HEK293 (cell line): ENCODE results near the gene SYTL5.

Experiments
- BCL11B ChIP-seq: fragments of 450-650 bp; formaldehyde crosslinking; IDR thresholded peaks from 2 replicates; pipeline ENCODE4 v1.5.1; 2016; ENCODE audit warnings: low read depth, missing biosample characterization, missing genetic modification characterization
- GFI1B ChIP-seq: fragments of 450-650 bp; formaldehyde crosslinking; IDR thresholded peaks from 2 replicates; pipeline ENCODE4 v1.5.1; 2016; ENCODE audit warnings: missing biosample characterization, missing genetic modification characterization
- GLIS1 ChIP-seq: fragments of 450-650 bp; formaldehyde crosslinking; IDR thresholded peaks from 2 replicates; pipeline ENCODE4 v1.5.1; 2016; ENCODE audit warnings: missing biosample characterization, missing genetic modification characterization
- KLF10 ChIP-seq: fragments of 450-650 bp; IDR thresholded peaks from 2 replicates; pipeline ENCODE4 v1.5.1; 2018; ENCODE audit warnings: missing biosample characterization, mild to moderate bottlenecking, missing genetic modification characterization
- KLF8 ChIP-seq: fragments of 450-650 bp; formaldehyde crosslinking; IDR thresholded peaks from 2 replicates; pipeline ENCODE4 v1.5.1; 2016; ENCODE audit warnings: missing biosample characterization, missing genetic modification characterization
- RBAK ChIP-seq: fragments of 450-650 bp; formaldehyde crosslinking; IDR thresholded peaks from 2 replicates; pipeline ENCODE4 v1.5.1; 2016; ENCODE audit warnings: missing biosample characterization, missing genetic modification characterization
- REST ChIP-seq: fragments of 450-650 bp; formaldehyde crosslinking; IDR thresholded peaks from 2 replicates; pipeline ENCODE4 v1.5.1; 2016; ENCODE audit warnings: missing biosample characterization, missing genetic modification characterization
- SETDB1 ChIP-seq: IDR thresholded peaks from one replicate; pipeline ENCODE4 v1.6.1; 2017; ENCODE audit warnings: mild to moderate bottlenecking, low read length, moderate library complexity, mixed read lengths; ENCODE audit not compliant: insufficient read length
- SP7 ChIP-seq: fragments of 450-650 bp; formaldehyde crosslinking; IDR thresholded peaks from 2 replicates; pipeline ENCODE4 v1.5.1; 2016; ENCODE audit warnings: missing biosample characterization, missing genetic modification characterization
- TSHZ1 ChIP-seq: fragments of 450-650 bp; formaldehyde crosslinking; IDR thresholded peaks from 2 replicates; pipeline ENCODE4 v1.5.1; 2016; ENCODE audit warnings: missing biosample characterization, missing genetic modification characterization, borderline replicate concordance
- ZBTB21 ChIP-seq: fragments of 450-650 bp; formaldehyde crosslinking; IDR thresholded peaks from 2 replicates; pipeline ENCODE4 v1.5.1; 2017; ENCODE audit warnings: missing biosample characterization, missing genetic modification characterization
- ZFP3 ChIP-seq: fragments of 450-650 bp; formaldehyde crosslinking; IDR thresholded peaks from 2 replicates; pipeline ENCODE4 v1.5.1; 2016; ENCODE audit warnings: low read depth, missing biosample characterization, missing genetic modification characterization
- ZNF121 ChIP-seq: fragments of 450-650 bp; formaldehyde crosslinking; IDR thresholded peaks from 2 replicates; pipeline ENCODE4 v1.5.1; 2016; ENCODE audit warnings: missing biosample characterization, missing genetic modification characterization
- ZNF132 ChIP-seq: fragments of 450-650 bp; formaldehyde crosslinking; IDR thresholded peaks from 2 replicates; pipeline ENCODE4 v1.5.1; 2017; ENCODE audit warnings: missing biosample characterization, missing genetic modification characterization, borderline replicate concordance
- ZNF133 ChIP-seq: fragments of 450-650 bp; formaldehyde crosslinking; IDR thresholded peaks from 2 replicates; pipeline ENCODE4 v1.5.1; 2016; ENCODE audit warnings: missing biosample characterization, missing genetic modification characterization
- ZNF146 ChIP-seq: fragments of 450-650 bp; formaldehyde crosslinking; IDR thresholded peaks from 2 replicates; pipeline ENCODE4 v1.5.1; 2016; ENCODE audit warnings: missing biosample characterization, missing genetic modification characterization
- ZNF157 ChIP-seq: fragments of 450-650 bp; formaldehyde crosslinking; IDR thresholded peaks from 2 replicates; pipeline ENCODE4 v1.5.1; 2016; ENCODE audit warnings: missing biosample characterization, missing genetic modification characterization
- ZNF221 ChIP-seq: fragments of 450-650 bp; formaldehyde crosslinking; IDR thresholded peaks from 2 replicates; pipeline ENCODE4 v1.5.1; 2017; ENCODE audit warnings: missing biosample characterization, missing genetic modification characterization, borderline replicate concordance
- ZNF366 ChIP-seq: fragments of 450-650 bp; formaldehyde crosslinking; conservative IDR thresholded peaks from 2 replicates; pipeline ENCODE4 v1.5.1; 2016; ENCODE audit warnings: missing biosample characterization, missing genetic modification characterization
- ZNF488 ChIP-seq: fragments of 450-650 bp; formaldehyde crosslinking; IDR thresholded peaks from 2 replicates; pipeline ENCODE4 v1.5.1; 2016; ENCODE audit warnings: missing biosample characterization, missing genetic modification characterization
- ZNF548 ChIP-seq: fragments of 450-650 bp; formaldehyde crosslinking; IDR thresholded peaks from 2 replicates; pipeline ENCODE4 v1.5.1; 2016; ENCODE audit warnings: missing biosample characterization, missing genetic modification characterization
- ZNF560 ChIP-seq: fragments of 450-650 bp; formaldehyde crosslinking; IDR thresholded peaks from 2 replicates; pipeline ENCODE4 v1.5.1; 2017; ENCODE audit warnings: missing biosample characterization, missing genetic modification characterization, borderline replicate concordance
- ZNF626 ChIP-seq: fragments of 450-650 bp; sonication (Bioruptor Pico); formaldehyde crosslinking; IDR thresholded peaks from 2 replicates; pipeline ENCODE4 v1.5.1; 2018; ENCODE audit warnings: missing biosample characterization, missing genetic modification characterization, inconsistent platforms
- ZNF707 ChIP-seq: fragments of 450-650 bp; formaldehyde crosslinking; IDR thresholded peaks from 2 replicates; pipeline ENCODE4 v1.5.1; 2016; ENCODE audit warnings: missing biosample characterization, missing genetic modification characterization
- ZSCAN23 ChIP-seq: fragments of 450-650 bp; formaldehyde crosslinking; IDR thresholded peaks from 2 replicates; pipeline ENCODE4 v1.5.1; 2016; ENCODE audit warnings: missing biosample characterization, missing genetic modification characterization
- ZXDB ChIP-seq: fragments of 450-650 bp; formaldehyde crosslinking; IDR thresholded peaks from 2 replicates; pipeline ENCODE4 v1.5.1; 2016; ENCODE audit warnings: missing biosample characterization, missing genetic modification characterization
- TF ChIP-seq, protein P1 (sequence below): fragments of 450-650 bp; formaldehyde crosslinking; IDR thresholded peaks from 2 replicates; pipeline ENCODE4 v1.5.1; 2016; ENCODE audit warnings: missing biosample characterization, missing genetic modification characterization, low read depth
- TF ChIP-seq, protein P2 (sequence below): fragments of 450-650 bp; formaldehyde crosslinking; IDR thresholded peaks from 2 replicates; pipeline ENCODE4 v1.5.1; 2016; ENCODE audit warnings: missing biosample characterization, missing genetic modification characterization

SYTL5 gene

DNA sequence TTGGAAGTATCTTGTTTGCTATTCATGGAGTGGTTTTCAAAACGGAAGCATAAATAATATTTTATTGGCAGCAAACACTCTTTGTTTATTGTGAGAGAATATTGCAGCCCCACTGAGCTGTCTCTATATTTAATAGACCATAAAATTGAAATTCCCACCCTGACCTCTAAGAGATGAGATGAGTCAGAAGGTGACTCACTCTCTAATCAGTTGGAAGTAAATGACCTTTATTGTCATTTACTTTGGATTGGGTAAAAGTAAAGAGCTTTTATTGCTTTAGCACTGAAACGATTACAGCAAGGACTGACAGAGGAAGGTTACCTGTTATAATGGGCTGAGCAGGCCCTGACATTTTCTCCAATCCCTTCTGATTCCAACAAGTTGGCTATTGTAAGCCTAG lies 55.0 kb downstream of the SYTL5 start (continued):
- TF ChIP-seq, protein P1, sequence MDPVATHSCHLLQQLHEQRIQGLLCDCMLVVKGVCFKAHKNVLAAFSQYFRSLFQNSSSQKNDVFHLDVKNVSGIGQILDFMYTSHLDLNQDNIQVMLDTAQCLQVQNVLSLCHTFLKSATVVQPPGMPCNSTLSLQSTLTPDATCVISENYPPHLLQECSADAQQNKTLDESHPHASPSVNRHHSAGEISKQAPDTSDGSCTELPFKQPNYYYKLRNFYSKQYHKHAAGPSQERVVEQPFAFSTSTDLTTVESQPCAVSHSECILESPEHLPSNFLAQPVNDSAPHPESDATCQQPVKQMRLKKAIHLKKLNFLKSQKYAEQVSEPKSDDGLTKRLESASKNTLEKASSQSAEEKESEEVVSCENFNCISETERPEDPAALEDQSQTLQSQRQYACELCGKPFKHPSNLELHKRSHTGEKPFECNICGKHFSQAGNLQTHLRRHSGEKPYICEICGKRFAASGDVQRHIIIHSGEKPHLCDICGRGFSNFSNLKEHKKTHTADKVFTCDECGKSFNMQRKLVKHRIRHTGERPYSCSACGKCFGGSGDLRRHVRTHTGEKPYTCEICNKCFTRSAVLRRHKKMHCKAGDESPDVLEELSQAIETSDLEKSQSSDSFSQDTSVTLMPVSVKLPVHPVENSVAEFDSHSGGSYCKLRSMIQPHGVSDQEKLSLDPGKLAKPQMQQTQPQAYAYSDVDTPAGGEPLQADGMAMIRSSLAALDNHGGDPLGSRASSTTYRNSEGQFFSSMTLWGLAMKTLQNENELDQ (tag by site-specific recombination): no peak
- peak; percentile 95 for TF ChIP-seq ZXDB (tag by site-specific recombination)
- TF ChIP-seq SP7 (tag by site-specific recombination): peak; percentile 96
- no peak for TF ChIP-seq ZNF132 (tag by site-specific recombination)
- TF ChIP-seq ZNF157 (tag by site-specific recombination): no peak
- no peak for TF ChIP-seq SETDB1
- peak; percentile 73 for TF ChIP-seq ZBTB21
- peak; percentile 43; the same call in 1 of the 2 replicates for TF ChIP-seq ZNF146 (tag by site-specific recombination)
- no peak for TF ChIP-seq ZNF133 (tag by site-specific recombination)
- no peak for TF ChIP-seq RBAK (tag by site-specific recombination)
- peak; percentile 96 for TF ChIP-seq ZNF488 (tag by site-specific recombination)
- TF ChIP-seq ZNF548 (tag by site-specific recombination): no peak
- peak; percentile 66 for TF ChIP-seq GLIS1
- peak; percentile 98 for TF ChIP-seq TSHZ1 (tag by site-specific recombination)
- peak; percentile 81; the same call in 1 of the 2 replicates for TF ChIP-seq ZNF626 (tag by site-specific recombination)
- no peak for TF ChIP-seq ZFP3 (tag by site-specific recombination)
- no peak for TF ChIP-seq REST (tag by site-specific recombination)
- TF ChIP-seq ZNF560: no peak
- no peak for TF ChIP-seq BCL11B (tag by site-specific recombination)
- no peak for TF ChIP-seq ZNF707 (tag by site-specific recombination)
- TF ChIP-seq, protein P2, sequence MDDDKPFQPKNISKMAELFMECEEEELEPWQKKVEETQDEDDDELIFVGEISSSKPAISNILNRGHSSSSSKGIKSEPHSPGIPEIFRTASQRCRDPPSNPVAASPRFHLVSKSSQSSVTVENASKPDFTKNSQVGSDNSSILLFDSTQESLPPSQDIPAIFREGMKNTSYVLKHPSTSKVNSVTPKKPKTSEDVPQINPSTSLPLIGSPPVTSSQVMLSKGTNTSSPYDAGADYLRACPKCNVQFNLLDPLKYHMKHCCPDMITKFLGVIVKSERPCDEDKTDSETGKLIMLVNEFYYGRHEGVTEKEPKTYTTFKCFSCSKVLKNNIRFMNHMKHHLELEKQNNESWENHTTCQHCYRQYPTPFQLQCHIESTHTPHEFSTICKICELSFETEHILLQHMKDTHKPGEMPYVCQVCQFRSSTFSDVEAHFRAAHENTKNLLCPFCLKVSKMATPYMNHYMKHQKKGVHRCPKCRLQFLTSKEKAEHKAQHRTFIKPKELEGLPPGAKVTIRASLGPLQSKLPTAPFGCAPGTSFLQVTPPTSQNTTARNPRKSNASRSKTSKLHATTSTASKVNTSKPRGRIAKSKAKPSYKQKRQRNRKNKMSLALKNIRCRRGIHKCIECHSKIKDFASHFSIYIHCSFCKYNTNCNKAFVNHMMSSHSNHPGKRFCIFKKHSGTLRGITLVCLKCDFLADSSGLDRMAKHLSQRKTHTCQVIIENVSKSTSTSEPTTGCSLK (tag by site-specific recombination): no peak
- TF ChIP-seq ZSCAN23 (tag by site-specific recombination): peak; percentile 95
- TF ChIP-seq ZNF221 (tag by site-specific recombination): no peak
- peak; percentile 73 for TF ChIP-seq KLF10
- peak; percentile 92 for TF ChIP-seq KLF8 (tag by site-specific recombination)
- TF ChIP-seq ZNF366 (tag by site-specific recombination): peak; percentile 96
- TF ChIP-seq GFI1B: peak; percentile 94
- TF ChIP-seq ZNF121 (tag by site-specific recombination): no peak
